ENCODE results near the gene CNTLN. TPM values are rescaled to one million over a fixed set of nuclear protein-coding genes. Genes with fewer than 3 reads are reported as not detected.

Gene CNTLN
- total RNA-seq, 2 donors from 2014 or later: 2.4 to 2.6 TPM

GRCh38 chr9:17185481-17186029, 50.7 kb downstream of the CNTLN start:
- TF ChIP-seq, protein P1, sequence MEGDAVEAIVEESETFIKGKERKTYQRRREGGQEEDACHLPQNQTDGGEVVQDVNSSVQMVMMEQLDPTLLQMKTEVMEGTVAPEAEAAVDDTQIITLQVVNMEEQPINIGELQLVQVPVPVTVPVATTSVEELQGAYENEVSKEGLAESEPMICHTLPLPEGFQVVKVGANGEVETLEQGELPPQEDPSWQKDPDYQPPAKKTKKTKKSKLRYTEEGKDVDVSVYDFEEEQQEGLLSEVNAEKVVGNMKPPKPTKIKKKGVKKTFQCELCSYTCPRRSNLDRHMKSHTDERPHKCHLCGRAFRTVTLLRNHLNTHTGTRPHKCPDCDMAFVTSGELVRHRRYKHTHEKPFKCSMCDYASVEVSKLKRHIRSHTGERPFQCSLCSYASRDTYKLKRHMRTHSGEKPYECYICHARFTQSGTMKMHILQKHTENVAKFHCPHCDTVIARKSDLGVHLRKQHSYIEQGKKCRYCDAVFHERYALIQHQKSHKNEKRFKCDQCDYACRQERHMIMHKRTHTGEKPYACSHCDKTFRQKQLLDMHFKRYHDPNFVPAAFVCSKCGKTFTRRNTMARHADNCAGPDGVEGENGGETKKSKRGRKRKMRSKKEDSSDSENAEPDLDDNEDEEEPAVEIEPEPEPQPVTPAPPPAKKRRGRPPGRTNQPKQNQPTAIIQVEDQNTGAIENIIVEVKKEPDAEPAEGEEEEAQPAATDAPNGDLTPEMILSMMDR (IDR thresholded peaks at IDR 0.05): no peak
- H3K9me3 ChIP-seq: no peaks in the 10 kb centered on the region
- intact Hi-C loops (cut with DNase I): no loop called here

DNA sequence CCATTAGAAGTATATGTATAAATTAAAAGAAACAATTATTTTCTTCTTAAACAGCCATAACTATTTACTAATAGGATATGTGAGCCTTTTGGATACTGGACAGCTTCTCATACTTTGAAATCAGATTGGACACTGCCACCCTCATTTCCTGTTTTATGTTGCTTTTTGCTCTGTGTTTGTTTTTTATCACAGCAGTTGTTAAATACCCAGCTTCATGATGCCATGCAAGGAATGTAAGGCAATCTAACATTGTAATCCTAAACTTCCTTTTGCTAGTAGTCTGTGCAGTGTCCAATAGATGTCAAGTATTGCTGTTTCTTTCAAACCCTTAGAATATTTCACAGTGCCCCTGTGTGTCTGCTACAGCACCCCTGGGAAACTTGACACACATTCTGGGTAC, 56.2 kb downstream of the CNTLN start:
- Histone ChIP-seq H3K27me3 (no peaks in the 10 kb centered on the region), H3K9me3 (no peaks in the 10 kb centered on the region), H3K27ac (no peak overlapping the region), H3K4me1 (no peaks in the 10 kb centered on the region), H3K9ac (ENCODE audit: low read depth in 2 of 2, low read length in 2 of 2) (no peak overlapping the region), H3K4me3 (no peak overlapping the region), H3K36me3 (no peaks in the 10 kb centered on the region)
- TF ChIP-seq, protein P1 (IDR thresholded peaks at IDR 0.05): no peak
- intact Hi-C loops (cut with DNase I): no loop called here
- DNase-seq: no peak

More at GRCh38 chr9:17185481-17186029, 50.7 kb downstream of the CNTLN start:
- Histone ChIP-seq H3K4me3 (no peak overlapping the region), H3K9ac (ENCODE audit: low read depth in 2 of 2, low read length in 2 of 2) (no peak overlapping the region), H3K36me3 (no peaks in the 10 kb centered on the region), H3K27ac (no peak overlapping the region), H3K4me1 (no peaks in the 10 kb centered on the region), H3K27me3 (no peaks in the 10 kb centered on the region)
- DNase-seq: no peak

DNA sequence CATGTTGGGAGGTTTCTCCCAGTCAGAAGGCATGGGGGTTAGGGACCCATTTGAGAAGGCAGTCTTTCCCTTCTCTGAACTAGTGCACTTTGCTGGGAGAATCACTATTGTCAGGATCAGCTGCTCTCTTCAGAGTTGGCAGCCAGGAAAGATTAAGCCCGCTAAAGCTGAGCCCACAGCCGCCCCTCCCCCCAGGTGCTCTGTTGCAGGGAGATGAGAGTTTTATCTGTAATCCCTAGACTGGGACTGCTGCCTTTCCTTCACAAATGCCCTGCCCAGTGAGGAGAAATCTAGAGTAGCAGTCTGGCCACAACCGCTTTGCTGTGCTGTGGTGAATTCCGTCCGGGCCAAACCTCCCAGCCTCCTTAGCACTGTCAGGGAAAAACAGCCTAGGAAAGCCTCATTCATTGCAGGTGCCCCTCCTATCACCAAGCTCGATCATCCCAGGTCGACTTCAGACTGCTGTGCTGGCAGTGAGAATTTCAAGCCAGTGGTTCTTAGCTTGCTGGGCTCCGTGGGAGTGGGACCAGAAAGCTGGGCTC, 69.8 kb downstream of the CNTLN start:
- TF ChIP-seq, protein P1 (IDR thresholded peaks at IDR 0.05): no peak
- H3K9ac ChIP-seq (ENCODE audit: low read depth in 2 of 2, low read length in 2 of 2): no peak overlapping the region
- intact Hi-C loops (cut with DNase I): no loop called here
- no peaks in the 10 kb centered on the region for H3K4me1 ChIP-seq
- H3K27ac ChIP-seq: no peak overlapping the region
- H3K4me3 ChIP-seq: no peak overlapping the region
- H3K9me3 ChIP-seq: no peaks in the 10 kb centered on the region
- no peaks in the 10 kb centered on the region for H3K27me3 ChIP-seq
- no peak for DNase-seq
- no peaks in the 10 kb centered on the region for H3K36me3 ChIP-seq

GRCh38 chr9:17216011-17216410, 81.2 kb downstream of the CNTLN start:
- TF ChIP-seq, protein P1 (IDR thresholded peaks at IDR 0.05): no peak
- H3K9ac ChIP-seq (ENCODE audit: low read depth in 2 of 2, low read length in 2 of 2): no peak overlapping the region
- intact Hi-C loops (cut with DNase I): no loop called here
- H3K4me1 ChIP-seq: no peaks in the 10 kb centered on the region
- no peaks in the 10 kb centered on the region for H3K9me3 ChIP-seq
- no peak for DNase-seq
- H3K36me3 ChIP-seq: no peaks in the 10 kb centered on the region
- no peaks in the 10 kb centered on the region for H3K27me3 ChIP-seq
- H3K4me3 ChIP-seq: no peak overlapping the region
- H3K27ac ChIP-seq: no peak overlapping the region

GRCh38 chr9:17216646-17217045, 81.8 kb downstream of the CNTLN start:
- H3K4me3 ChIP-seq: no peak overlapping the region
- no peak for DNase-seq
- H3K36me3 ChIP-seq: no peaks in the 10 kb centered on the region
- H3K27ac ChIP-seq: no peak overlapping the region
- H3K9ac ChIP-seq (ENCODE audit: low read depth in 2 of 2, low read length in 2 of 2): no peak overlapping the region
- TF ChIP-seq, protein P1 (IDR thresholded peaks at IDR 0.05): no peak
- H3K9me3 ChIP-seq: no peaks in the 10 kb centered on the region
- intact Hi-C loops (cut with DNase I): no loop called here
- H3K4me1 ChIP-seq: no peaks in the 10 kb centered on the region
- no peaks in the 10 kb centered on the region for H3K27me3 ChIP-seq

All from colonic mucosa (tissue), 4 donors.